ENCODE data around the gene DIS3L. TPM values are rescaled to one million over a fixed set of nuclear protein-coding genes. Genes with fewer than 3 reads are reported as not detected.
"Not testable (repeated sequence)": the region's sequence is repeated elsewhere in the genome, so short reads cannot be mapped to it uniquely, and the experiment has no call there.

Gene DIS3L
- total RNA-seq, 1 experiment from 2014 or later: 34.8 TPM

DNA sequence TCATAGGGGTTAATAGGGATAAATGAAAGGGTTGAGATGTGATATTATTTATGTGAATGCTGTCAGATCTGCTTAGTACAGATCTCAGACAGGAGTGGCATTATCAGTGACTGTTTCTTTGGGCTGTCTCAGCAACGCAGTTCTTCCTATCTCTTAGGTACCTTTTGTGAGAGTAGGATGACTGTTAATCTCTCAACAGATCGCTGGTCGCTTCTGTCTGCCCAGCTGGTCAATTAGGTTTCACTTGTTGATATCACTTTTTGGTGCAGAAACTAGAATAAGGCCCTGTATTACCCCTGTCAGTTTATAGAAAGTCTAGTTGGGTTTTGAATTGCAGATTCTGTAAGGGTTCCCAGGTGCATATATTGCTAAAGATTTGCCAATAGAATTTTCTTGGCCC lies 16.5 kb downstream of the DIS3L start:
- DNase-seq (ENCODE audit: low read depth): no peak

DNA sequence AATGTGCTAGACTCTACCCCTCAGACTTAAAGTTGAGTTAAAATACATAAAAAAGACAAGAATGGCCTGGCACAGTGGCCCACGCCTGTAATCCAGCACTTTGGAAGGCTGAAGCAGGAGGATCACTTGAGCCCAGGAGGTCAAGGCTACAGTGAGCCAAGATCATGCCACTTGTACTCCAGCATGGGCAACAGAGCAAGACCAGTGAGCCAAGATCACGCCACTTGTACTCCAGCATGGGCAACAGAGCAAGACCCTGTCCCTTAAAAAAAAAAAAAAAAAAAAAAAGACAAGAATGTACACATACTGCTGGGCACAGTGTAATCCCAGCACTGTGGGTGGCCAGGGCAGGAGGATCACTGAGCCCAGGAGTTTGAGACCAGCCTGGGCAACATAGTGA lies 17.4 kb downstream of the DIS3L start:
- DNase-seq (ENCODE audit: low read depth): no peak

DNA sequence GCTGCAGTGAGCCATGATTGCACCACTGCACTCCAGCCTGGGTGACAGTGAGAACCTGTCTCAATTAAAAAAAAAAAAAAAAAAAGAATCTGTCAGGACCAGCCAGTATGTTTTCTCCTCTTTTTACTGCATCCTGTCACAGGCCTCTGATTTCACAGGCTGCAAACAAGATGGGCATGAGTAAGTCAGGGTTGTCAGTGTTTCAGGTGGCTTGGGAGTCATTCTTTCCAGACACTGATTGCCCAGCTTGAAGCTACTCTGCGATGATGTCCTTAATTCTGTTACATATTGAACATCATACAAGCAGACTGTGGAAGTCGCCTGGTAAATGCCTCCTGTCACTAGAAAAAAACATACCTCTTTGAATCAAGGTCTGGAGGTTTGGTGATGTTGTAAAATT lies 18.8 kb downstream of the DIS3L start:
- no peak for DNase-seq (ENCODE audit: low read depth)

DNA sequence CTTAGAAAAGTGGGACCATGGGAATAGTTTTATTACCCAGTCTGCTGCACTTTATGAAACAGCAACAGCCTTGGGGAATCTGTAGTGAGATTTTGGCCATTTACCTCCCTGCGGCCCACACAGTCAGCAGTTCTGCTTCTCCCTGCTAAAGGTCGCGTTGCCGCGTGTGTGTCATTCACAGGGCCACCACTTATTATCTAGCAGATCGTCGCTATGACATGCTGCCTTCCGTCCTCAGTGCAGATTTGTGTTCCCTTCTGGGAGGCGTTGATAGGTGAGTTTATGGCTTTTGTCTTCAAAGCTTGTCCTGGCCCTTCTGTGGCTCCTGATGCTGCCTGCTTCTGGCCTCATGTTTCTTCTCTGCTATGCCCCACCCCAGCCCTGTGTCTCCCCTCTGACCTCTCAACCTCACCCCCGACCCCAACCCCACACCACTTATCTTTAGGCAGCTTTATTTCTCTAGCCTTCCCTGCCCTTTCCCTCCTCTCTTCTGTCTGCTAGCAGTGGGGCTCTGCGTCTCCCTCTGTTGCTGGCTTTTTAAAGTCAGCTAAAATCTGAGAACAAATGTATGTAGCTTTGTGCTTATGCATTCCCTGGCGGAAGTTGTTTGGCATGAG lies 30.1 kb downstream of the DIS3L start:
- DNase-seq (ENCODE audit: low read depth): no peak

DNA sequence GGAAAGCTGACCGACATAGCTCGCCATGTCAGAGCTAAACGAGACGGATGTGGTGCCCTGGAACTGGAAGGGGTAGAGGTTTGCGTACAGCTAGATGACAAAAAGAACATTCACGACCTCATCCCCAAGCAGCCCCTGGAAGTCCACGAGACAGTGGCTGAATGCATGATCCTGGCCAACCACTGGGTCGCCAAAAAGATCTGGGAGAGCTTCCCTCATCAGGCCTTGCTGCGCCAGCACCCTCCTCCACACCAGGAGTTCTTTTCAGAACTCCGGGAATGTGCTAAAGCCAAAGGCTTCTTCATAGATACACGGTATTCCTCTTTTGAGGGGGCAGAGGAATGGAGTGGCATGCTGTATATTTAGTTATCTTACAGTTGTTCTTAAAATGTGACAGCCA lies 32.7 kb downstream of the DIS3L start:
- DNase-seq (ENCODE audit: low read depth): no peak

DNA sequence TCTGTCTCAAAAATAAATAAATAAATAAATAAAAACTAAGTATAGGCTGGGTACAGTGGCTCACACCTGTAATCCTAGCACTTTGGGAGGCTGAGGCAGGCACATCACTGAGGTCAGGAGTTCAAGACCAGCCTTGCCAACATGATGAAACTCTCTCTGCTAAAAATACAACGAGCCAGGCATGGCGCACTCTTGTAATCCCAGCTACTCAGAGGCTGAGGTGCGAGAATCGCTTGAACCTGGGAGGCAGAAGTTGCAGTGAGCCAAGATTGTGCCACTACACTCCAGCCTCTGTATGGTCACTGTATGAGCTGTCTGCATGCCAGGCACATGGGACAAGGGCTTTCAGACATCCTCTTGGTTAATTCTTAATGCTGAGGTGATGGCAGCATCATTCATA lies 34.4 kb downstream of the DIS3L start:
- no peak for DNase-seq (ENCODE audit: low read depth)

DNA sequence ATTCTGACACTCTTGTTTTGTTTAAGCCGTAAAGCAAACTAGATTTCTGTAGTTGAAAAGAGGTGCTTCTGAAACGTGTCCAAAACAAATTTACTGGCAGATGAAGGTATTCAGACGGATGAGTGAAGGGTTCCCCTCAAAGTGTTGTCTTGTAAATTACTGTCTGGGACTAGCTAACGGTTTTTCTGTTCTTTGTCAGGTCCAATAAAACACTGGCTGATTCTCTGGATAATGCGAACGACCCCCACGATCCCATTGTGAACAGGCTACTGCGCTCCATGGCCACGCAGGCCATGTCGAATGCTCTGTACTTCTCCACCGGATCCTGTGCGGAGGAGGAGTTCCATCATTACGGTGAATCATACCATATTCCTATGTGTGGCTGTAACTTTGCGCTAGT lies 35.4 kb downstream of the DIS3L start:
- no peak for DNase-seq (ENCODE audit: low read depth)

DNA sequence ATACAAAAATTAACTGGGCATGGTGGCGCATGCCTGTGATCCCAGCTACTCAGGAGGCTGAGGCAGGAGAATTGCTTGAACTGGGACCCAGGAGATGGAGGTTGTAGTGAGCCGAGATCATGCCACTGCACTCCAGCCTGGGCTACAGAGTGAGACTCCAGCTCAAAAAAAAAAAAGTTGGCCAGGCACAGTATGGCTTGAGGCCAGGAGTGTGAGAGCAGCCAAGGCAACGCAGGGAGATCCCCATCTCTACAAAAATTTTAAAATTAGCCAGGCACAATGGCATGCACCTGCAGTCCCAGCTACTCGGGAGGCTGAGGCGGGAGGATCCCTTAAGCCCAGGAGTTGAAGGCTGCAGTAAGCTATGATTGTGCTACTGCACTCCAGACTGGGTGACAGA lies 55.2 kb downstream of the DIS3L start:
- not testable (repeated sequence) for DNase-seq (ENCODE audit: low read depth)

DNA sequence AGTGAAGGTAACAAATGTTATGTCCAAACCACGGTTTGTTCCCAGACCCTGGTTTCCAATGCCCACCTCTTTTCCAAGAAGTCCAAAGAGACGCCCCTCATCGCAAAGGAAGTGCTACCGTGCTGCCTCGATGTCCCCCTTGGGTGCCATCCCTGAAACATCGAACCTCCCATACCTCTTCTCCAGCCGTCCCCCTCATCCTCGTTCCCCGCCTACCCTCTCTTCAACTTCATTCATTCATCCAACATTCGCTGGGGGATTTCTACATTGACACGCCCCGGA lies 62.6 kb downstream of the DIS3L start:
- no peak for DNase-seq (ENCODE audit: low read depth)

DNA sequence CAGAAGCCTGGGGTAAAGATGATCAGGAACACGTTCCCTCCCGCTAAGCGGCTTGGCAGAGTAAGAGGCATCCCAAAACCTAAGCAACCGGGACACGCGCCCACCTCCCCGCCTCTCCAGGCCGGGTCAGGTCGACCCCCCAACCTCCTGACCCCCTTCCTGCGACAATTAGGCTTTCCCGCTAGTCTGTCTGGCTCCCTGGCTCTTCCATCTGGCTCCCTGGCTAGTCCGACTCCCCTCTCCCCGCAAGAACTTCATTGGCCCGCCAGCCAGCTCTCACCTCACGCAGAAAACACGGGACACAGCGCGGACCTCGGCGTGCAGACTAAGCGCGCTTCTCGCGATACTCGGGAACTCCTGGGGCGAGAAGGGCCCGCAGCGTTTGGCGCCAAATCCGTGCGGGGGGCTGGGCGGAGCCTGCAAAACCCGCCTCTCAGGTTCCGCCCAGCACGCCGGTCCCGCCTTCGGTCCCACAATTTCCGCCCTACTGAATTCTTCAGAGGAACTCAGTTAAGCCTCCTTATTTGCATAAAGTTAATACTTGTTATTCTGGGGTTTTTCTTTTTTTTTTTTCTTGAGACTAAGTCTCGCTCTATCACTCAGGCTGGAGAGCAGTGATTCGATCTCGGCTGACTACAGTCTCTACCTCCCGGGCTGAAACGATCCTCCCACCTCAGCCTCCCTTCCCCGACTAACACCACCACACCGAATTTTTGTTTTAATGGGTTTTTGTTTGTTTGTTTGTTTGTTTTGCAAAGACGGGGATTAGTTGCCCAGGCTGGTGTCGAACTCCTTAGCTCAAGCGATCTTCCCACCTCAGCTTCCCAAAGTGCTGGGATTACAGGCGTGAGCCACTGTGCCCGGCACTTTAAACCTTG lies 63.2 kb downstream of the DIS3L start, which contains the start of gene TIPIN:
Gene TIPIN, minus strand, starts transcription at position 327 of the 878 bp plus-strand sequence. CDS start 3,738 bp downstream, outside the sequence.
- peak; percentile 94 for DNase-seq (ENCODE audit: low read depth)

DNA sequence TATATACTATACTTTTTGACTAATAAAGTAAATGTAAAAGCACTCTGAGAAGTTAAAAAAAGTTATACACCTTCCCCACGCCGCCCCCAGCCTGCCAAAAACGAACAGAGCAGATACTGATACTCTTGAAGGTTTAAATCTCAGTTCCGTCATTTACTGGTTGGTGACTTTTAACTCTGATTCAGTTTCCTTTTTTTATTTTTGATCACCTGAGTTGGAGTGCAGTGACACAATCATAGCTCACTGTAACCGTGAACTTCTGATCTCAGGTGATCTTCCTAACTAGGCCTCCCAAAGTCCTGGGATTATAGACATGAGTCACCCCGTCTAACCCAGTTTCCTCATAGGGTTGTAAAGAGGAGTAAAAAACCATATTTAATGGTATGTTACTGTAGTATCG lies 66.4 kb downstream of the DIS3L start:
- no peak for DNase-seq (ENCODE audit: low read depth)

DNA sequence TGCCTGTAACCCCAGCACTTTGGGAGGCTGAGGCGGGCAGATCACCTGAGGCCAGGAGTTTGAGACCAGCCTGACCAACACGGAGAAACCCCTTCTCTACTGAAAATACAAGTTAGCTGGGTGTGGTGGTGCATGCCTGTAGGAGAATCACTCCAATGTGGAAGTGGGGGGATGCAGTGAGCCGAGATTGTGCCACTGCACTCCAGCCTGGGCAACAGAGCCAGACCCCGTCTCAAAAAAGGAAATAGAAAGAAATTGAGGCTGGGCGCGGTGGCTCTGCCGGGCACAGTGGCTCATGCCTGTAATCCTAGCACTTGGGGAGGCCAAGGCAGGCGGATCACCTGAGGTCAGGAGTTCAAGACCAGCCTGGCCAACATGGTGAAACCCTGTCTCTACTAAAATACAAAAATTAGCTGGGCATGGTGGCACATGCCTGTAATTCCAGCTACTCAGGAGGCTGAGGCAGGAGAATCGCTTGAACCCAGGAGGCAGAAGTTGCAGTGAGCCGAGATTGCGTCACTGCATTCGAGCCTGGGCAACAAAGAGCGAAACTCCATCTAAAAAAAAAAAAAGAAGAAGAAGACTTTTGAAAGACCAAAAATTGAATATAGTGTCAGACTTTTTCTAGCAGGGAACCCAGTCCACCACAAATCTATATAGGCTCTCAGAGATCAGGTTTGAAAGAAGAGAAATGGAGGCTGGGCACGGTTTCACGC lies 68.5 kb downstream of the DIS3L start:
- DNase-seq (ENCODE audit: low read depth): not testable (repeated sequence)

DNA sequence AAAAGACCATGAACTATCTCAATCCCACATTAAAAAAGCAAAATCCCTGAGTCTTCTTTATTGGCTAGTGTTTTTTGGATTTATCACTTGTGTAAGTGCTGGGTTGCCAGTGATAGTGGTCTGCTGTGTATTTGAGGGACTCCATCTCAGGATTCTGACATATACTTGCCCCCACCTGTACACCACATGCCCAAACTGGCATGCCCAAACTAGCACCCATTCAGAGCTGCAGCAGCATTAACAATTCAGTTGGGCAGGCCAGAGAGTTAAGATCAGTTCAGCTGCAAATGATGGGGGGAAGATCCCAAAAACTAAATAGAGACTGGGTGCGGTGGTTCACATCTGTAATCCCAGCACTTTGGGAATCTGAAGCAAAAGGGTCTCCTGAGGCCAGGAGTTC lies 69.4 kb downstream of the DIS3L start:
- DNase-seq (ENCODE audit: low read depth): no peak

DNA sequence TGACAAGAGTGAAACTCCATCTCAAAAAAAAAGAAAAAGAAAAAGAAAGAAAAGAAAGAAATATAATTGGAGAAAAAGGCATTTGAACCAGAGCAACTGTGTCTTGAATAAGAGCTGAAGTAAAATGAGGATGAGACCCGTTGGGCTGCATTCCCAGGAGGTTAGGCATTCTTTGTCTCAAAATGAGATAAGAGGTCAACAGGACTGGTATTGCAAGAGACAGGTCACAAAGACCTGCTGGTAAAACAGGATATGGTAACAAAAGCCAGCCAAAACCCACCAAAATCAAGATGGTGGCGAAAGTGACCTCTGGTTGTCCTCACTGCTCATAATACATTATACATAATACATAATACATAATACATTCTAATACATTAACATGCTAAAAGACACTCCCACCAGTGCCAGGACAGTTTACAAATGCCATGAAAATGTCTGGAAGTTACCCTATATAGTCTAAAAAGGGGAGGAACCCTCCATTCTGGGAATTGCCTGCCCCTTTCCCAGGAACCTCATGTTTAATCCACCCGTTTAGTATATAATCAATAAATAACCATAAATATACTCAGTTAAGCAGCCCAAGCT lies 71.7 kb downstream of the DIS3L start:
- no peak for DNase-seq (ENCODE audit: low read depth)

DNA sequence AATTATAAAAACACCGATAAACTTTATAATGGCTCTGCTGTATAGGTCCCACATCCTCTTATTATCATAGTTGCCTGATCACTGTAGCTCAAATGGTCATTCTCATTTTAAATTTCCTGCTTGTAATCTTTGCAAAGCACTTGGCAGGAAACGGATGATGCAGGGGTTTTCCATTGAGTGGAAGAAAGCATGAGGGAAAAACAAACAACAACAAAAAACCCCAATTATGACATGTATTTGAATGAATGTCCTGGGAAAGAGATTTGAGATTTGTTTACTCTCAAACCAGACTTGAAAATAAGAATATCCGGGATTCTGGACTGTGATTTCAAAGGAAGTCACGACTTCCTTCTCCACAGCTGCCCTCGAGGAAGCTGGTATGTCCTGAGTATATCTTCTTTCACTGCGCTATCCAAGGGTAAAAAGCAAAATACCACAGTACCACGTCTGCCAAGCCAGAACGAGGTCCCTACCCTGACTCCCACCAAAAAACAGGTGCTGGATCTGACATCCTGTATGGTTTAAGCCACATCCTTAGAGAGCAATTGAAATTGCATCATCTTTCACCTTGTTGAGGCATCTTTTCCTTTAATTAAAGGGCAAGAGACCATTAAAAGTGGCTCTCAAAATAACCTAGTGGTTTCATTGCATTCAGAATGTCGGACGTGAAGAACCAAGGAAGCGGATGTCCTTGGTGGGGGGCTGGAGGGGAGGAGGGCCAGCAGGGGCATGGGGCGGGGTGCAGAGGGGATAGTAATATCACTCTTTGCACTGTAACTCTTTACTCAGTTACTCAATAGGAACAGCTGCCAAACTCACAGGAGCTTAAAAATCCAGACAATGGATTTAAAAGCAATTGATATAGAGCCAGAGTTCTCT lies 76.6 kb downstream of the DIS3L start:
- peak; percentile 87 for DNase-seq (ENCODE audit: low read depth)

DNA sequence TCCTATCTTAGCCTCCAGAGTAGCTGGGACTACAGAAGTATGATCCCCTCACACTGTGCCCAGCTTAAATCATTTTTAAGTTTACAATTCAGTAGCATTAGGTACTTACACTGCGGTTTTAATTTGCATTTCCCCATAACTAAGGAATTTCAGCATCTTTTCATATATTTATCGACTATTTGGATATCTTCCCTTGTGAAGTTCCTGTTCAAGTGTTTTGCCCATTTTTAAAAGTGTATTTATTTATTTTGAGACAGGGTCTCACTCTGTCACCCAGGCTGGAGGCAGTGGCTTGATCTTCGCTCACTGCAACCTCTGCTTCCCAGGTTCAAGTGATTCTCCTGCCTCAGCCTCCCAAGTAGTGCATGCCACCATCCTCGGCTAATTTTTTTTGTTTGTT lies 80.8 kb downstream of the DIS3L start:
- DNase-seq (ENCODE audit: low read depth): no peak

DNA sequence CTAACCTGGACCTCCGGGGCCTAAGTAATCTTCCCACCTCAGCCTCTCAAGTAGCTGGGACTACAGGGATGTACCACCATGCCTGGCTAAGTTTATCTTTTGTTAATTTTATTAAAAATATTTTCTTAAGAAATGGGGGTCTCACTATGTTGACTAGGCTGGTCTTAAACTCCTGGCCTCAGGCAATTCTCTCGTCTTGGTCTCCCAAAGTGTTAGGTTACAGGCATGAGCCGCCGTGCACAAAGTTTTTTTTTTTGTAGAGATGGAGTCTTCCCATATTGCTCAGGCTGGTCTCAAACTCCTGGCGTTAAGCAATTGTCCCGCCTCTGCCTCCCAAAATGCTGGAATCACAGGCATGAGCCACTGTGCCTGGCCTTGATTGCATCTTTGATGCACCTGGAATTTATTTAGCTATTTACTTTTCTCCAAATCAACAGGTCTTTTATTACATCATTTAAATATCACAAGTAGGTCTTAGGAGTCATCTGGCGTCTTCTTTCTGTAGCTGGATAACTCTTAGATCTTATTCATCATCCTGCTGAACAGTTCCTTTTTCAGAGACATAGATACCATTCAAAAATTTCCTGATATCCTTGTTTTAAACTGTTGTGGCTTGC lies 85.6 kb downstream of the DIS3L start:
- no peak for DNase-seq (ENCODE audit: low read depth)

DNA sequence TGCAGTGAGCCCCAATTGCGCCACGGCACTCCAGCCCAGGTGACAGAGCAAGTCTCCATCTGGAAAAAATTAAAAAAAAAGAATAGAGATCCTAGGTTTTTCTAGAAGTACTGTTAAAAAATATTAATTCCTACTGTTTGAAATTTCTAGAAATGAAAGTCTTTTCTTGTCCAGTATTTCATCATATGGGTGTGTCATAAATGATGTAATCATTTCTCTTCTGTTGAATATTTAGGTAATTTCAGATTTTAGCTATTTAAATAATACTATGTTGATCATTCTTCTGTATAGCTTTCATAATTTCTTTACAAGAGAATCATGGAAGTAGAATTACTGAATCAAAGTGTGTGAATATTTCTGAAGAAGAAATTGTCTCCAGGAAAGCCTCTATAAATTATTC lies 88.0 kb downstream of the DIS3L start:
- DNase-seq (ENCODE audit: low read depth): not testable (repeated sequence)
